Middle frontal gyrus (tissue), 1 donor: ENCODE data around the gene PTPRF.
A peak's percentile ranks its signal among the peaks of the same experiment; 100 is the strongest.

ENCODE experiments used
- DNase-seq: peaks from one replicate; pipeline ENCODE4 v3.0.0-alpha.2; 2015; ENCODE audit warnings: low spot score; ENCODE audit errors: extremely low spot score

Gene PTPRF

DNA sequence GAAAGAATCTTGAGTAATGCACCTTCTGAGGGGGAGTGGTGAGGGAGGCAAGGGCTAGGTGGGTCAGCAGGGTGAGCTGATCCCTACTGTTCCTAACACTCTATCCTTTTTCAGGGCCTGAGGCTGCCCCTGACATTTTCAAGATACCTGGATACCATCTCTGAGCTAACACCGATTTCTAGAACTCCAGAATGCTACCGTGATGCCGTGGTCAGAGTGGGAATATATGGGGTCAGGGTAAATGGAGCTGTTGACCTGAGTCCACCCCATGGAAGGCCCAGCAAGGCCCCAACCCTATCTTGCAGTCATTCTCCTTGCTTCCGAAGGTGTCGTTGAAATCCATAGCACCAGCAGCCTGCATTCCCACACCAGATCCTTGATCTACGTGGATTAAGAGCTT lies 18.0 kb upstream of the PTPRF start:
- DNase-seq, result no peak

DNA sequence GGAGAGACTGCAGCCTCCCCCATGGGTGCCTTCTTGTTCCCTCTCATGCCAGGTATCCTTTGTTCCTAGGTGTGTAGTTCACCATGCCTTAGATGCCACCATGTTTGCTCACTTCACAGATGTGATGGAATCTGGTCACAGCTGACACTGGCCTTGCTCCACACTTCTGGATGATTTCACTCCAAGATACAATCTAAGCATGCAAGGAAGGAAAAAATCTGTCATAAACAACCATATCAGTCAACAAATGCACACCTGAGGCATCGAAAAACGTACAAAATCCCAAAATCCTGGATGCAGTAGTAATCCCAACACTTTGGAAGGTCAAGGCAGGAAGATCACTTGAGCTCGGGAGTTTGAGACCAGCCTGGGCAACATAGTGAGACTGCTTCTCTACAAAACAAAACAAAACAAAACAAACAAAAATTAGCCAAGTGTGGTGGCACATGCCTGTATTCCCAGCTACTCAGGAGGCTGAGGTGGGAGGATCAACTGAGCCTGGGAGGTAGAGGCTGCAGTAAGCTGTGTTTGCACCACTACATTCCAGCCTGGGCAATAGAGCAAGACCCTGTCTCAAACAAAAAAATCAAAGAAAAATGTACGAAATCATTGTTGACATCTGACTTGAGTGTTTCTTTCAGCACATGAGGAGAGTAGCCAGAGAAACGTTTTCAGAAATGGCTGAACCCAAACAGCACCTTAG lies 17.1 kb upstream of the PTPRF start:
- DNase-seq, result no peak

DNA sequence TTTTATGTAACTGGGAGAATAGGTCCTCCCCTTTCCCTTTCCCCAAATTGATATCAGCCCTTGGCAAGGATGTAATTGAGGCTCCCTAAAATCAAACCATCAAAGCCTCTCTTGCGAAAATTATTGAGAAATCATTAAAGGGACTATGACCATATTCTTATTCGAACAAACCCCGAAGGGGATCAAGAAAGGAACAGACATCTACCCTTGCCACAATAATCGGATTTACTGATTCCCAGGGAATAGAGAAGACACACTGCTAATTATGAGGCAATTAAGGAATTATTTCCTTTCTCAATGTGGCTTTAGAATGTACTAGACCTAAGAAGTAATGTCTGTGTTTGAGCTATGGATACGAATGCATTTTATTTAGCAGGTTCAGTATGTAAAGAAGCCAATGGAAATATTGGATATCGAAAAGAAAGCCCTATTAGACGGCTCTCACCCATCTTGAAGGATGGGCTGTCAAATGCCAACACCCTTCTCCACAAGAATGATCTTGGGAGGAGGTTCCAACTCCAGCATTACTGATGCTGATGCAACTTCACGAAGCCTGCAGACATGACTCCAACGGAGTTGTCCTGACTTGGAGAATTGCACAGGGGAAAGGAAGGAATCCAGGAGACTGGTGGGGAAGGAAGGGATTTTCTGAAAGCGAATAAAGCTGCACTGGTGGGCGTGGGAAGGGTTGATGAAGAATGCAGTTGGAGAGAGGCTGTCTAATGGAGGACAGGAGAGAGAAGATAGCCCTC lies 11.6 kb upstream of the PTPRF start:
- no peak for DNase-seq

DNA sequence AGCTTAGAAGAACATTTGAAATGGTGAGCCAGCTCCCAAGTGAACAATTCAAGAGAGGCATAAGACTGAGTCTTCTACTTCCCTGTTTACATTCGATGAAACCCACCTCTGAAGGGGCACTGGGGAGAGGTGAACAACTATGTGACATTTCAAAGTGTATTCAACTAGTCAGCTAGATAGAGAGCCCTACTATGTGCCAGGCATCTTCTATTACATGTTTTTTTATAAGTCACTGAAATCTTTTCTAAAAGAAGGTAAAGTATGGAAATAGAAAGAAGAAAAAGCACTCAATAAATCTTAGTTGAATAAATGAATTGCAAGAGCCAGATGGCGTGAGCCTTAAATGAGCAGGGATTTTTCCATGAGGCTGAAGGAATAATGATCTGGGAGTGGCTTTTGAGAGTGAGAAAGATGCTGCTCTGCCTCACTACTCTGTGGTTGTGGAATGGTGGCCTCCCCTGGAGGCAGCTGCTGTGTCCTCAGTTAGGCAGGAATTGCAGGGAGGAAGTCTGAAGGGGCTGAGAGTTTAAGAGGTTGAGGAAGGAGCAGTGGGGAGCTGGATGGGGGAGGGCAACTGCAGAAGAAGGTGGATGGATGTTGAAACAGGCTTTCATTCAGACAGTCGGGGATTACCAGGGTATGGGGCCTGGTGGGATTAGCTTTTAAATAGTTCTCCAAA lies 10.4 kb upstream of the PTPRF start:
- DNase-seq, result no peak

DNA sequence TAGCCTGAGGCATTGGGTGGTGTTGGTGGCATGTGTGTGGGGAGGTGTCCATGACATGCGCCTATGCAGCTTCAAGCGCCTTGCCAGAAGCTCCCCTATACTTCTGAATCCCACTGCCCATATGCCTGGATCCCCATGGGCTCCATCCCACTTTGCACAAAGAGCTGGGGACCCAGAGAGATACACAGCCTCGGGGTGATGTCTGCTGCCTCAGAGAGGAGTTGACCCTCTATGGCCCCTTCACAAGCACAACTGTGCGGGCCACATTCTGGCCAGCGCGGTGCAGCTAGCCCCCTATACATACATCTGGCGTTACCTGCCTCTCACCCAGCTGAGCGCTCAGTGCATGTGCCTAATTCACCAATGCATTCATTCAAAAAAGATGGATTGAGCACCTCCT lies 9.6 kb upstream of the PTPRF start:
- no peak for DNase-seq

DNA sequence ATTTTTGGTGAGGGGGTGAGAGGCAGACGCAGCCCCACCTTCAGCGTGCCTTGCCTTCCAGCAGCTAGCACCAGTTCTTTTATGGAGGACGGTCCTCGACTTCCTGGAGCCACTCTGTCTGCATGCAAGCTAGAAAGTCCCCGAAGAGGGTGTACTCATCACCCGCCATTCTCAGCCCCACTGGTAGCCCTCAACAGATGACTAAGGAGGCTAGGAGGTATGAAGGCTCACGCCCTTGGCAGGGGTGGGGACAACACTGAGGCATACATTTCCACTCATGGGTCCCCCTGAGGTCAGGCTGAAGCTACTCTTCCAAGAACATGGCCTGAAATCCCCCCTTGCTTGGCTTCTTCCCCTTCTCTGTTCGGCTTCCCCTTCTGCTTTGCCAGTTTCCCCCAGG lies 8.9 kb upstream of the PTPRF start:
- no peak for DNase-seq

DNA sequence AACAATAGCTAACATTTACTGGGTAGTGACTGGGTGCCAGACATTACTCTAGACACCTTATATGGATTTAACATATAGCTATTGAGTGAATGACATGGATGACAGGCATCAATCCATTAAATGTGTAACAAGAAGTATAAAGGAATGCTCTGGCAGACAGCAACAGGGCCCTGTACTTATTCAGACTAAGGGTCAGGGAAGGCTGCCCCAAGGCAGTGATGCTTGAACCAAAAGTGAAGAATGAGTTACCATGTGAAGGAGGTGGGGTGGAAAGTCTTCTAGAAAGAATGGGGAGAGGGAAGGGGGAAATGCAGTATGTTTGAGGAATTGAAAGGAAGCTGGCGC lies 8.3 kb upstream of the PTPRF start:
- no peak for DNase-seq

DNA sequence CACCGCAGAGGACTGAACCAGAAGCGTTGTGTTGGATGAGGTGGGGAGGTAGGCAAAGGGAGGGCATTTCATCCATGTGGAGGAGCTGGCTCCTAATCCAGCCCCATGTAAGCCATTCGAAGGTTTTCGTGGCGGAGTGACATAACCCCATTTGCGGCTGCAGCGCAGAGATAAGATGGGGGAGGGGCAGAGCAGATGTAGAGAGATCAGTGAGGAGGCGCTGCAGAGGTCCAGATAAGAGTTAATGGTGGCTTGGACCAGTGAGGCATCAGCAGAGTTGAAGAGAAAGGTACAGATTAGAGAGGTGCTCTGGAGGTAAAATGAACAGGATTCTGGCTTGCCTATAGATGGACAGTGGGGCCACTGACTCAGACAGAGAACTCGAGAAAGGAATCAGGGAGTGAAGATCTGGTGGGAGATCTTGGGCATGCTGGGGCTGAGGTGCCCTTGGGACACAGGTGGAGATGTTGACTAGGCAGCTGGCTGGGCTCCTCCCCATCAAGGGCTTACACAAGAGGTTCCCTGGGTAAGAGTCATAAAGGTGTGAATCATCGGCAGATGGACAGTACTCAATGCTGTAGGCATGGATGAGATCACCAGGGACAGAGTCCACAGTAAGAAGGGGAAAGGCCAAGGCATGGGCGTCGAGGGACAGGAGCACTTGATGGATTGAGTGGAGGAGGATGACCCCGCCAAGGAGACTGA lies 7.8 kb upstream of the PTPRF start:
- DNase-seq, result no peak

DNA sequence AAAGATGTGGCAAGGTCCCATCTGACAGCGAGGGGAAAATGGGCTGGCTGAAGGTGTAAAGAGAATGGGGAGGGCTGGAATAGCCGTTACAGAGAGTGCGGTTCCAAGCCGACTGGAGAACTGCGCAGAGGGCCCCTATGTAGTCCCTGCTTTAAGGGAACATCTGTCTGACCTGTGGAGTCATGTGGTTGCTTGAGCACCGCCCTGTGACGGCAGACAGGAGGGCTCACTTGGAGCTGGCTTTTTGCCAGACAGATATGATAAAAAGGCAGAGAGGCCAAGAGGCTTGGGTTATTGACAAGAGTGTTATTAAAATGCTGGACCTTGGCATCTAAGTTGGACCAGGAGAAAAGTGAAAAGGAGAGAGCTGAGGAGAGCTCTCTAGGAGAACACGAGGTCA lies 5.9 kb upstream of the PTPRF start:
- DNase-seq, result no peak

DNA sequence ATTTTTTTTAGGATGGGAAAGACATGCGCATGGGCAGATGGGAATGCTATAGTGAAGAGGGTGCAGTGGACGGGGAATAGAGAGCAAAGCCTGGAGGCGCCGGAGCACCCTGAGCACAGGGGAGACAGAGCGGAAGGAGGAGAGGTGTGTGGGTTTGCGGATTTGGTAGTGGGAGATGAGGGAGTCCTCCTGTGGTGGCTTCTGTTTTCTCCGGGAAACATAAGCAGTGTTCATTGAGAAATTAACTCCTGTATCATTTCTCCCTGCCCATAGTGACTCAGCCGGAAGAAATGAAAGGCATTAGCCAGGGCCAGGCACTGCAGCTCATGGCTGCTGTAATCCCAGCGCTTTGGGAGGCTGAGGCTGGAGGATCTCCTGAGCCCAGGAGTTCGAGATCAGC lies 4.7 kb upstream of the PTPRF start:
- no peak for DNase-seq

DNA sequence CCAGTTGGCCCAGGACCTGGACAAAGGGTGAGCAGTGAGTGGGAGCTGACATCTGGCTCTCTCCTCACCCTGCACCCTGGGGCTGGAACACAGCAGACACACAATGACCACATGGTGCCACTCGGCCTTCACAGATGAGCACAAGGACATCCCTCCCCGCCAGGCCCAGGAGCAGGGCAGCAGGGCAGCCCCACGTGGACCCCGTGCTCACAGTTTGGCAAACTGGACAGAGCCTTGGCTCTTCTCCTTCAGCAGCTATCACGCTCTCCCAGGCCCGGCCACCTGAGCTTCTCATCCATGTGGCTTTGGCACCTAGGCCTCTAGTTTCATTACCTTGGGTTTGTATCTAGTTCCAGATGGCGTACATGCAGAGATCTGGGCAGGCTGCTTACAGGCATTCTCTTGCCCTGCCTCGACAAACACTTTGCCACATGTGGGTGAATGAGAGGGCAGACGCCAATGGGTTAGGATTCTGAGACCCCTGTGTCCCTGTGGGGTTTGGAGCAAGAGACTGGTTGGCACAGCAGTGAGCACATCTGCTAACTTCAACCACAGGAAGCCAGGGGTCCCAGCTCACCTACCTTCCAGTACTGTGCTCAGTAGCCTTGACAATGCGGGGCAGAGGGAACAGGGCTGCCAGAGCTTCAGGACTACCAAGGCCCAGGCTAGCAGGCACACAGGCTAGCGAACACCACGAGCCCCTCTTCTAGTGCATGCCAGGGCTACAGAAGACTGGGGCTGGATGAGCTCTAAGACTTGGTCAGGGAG lies 3.4 kb upstream of the PTPRF start:
- DNase-seq, result no peak

DNA sequence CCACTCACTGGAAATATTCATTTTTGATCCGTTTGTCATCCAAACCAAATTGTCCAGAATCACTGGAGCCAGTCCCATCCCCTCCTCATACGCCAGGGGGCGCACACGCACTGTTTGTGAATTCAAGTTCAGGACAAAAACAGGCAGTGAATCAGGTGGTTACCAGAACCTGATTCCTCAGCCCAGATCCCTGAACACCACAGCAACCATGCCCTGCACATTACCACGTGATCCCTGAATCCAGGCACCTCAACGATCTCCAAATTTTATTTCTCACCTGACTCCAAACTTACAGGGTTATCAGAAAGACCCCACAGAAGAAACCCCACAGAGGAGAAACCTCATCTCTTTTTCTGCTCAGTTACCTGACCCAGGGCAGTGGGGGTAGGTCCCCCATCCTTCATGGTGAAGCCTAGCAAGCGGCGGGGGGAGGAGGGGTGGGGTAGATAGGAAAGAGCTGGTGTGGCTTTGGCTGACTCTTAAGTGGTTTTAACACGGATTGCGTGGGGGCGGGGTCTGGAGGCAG lies 1.4 kb upstream of the PTPRF start:
- peak; percentile 76 for DNase-seq

DNA sequence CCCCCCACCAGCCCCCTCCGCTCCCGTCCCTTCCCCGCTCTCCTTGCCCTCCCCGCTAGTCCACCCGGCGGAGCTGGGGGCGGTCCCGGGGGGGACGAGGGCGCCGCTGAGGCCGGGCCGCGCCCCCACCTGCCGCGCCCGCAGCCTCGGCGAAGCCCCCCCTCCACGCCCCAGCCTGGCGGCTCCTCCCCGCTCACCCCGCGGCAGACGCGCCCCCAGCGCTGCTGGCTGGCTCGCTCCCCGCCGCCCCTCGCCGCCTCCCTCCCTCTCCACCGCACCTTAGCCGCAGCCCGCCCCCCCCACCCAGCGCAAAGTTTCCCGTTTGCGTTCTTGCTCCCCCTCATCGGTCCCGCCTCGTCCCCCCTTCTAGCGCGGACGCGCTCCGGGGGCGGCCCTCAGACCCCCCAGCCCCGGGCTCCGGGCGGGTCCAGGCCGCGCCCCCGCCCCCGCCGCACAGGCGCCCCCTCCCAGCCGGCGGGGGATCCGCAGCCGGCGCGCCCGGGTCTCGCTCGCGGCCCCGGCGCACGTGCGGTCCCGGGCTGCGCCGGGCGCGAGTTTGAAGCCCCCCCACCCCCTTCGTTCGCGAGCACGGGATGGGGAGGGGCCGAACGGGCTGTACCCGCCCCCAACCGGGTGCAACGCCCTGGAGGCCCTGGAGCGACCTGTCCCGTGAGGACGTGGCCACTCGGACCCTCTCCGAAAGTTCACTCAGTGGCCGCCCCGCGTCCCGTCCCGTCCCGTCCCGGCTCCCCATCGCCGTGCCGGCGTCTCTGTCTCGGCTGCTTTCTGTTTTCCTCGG lies 623 bp downstream of the PTPRF start:
- DNase-seq, result no peak

DNA sequence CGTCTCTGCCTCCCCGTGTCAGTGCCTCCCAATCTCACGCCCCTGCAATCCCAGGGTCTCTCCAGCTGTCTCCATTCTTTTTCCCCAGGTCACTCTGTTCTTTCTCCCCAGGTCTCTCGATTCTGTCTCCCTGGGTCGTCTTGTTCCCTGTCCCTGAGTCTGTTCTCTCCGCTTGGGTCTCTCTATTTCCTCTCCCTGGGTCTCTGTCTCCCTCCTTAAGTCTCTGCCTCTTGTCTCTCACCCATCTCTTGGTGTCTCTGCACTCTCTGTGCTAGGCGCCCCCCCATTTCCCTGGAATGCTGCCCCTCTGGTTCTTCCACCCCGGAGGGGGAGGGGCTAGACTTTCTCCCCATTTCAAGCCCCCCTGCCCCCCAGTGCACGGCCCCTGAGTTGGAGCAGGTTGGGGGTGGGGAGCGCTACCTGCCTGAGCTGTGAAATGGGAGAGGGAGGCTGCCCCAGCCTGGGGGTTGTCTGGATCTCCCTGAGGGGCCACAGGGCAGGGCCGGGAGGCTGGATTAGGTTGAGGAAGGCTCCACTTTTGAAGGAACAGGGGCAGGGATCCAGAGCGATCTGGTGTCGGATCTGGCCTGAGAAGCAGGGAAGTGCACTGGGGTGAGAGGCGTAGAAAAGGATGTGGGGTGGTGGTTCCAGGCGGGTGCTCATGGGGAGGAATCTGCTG lies 1.4 kb downstream of the PTPRF start:
- DNase-seq, result no peak

DNA sequence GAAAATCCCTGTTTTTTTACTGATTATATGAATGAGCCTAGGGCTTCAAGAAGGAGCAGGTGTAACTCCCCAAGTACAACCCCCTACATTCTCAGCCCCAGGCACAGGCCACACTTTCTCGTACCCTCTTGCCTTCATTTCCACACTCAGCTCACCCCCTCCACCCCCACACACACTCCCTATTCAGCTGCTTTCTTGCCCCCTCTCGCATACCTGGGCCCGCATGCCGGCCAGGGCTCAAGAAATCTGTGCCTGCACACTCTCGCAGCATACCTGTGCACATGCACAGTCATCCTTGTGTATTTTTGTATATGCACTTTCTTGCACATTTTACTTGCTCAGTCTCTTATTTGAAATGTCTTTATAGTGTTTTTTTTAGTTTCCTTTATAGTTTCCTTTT lies 2.0 kb downstream of the PTPRF start:
- no peak for DNase-seq

DNA sequence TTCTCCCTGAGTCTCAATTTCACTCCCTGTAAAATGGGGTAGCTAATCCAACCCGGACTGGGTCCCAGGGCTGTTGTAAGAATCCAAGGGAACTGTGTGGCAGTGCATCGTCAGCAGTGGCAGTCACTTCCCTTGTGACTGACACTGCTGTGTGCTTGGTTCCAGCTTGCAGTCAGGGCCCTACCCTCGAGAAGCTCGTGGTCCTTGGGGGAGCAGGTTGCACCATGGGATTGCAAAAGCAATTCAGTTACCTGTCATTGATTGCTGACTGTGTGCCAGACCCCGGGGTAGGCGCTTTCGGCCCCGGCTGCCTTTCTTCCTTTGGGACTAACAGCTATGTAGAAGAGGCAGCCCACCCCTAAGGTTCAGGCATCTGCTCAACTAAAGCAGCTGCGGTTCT lies 2.9 kb downstream of the PTPRF start:
- DNase-seq, result no peak

DNA sequence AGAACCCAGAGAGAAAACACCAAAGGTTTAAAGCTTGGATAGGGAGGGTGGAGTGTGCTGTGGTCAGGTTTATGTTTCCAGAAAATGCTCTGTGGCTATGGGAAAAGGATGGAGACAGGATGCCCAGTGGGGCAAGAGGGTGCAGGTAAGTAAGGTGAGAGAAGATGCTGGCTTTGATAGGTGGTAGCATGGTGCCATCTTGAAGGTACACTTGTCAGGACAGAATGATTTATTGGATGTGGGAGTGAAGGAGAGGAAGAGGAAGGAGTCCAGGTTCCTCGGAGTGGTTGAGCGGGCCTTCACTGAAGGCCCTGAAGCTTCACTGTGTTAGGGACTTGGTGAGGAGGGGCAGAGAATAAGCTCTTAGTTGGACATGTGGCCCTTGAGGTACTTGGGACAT lies 3.6 kb downstream of the PTPRF start:
- DNase-seq, result no peak

DNA sequence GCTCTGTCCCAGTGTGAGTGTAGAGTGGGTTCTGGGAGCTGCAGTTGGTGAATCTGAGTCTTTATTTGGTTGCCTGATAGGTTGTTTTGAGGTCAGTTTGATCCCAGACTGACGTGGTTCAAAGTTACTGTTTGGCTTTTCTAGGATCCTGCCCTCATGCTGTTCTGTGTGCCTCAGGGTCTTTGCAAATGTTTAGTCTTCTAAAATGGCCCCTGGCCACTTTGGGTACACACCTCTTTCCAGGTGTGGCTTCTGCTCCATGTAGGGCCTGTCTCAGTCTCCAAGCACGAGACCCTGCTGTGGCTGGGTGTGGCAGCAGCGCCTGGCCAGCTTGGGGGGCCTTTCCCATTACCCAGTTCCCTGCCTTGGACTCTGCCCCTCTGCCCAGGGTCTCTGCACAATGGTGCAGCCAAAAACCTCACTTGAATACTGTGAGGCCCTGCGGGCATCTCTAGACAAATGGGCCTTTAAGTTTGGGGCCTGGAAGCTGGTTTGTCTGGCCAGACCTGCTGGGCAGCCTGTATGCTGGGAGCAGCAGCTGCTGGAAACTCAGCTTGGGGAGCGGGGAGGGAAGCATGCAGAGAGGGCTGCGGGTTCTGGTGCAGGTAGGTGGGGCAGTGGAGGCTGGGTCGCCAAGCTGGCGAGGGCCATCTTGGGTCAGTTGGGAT lies 5.6 kb downstream of the PTPRF start:
- no peak for DNase-seq

DNA sequence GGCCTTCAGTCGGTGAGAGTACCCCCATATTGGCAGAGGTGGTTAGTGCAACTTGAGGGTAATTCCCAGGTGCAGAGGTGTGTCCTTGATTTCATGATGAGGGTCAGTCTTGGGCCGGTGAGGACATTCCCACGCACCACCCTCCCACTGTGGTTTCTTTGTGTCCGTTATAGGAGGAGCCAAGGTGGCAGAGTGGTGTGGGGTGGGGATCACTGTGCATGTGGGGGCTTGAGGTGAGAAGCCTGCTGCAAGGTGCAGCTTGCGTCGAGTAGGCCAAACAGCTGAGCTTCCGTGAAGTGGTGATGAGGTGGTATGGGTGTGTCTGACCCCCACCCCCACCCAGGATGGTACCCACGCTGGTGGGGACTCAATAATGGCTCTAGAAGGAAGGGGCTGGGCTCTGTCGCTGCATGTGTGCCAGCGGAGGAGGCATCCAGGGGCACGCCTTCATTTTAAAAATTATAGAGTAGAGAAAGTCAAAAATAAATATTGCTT lies 6.2 kb downstream of the PTPRF start:
- no peak for DNase-seq
